Measurements from ENCODE around the gene THOC1.

THOC1 gene

DNA sequence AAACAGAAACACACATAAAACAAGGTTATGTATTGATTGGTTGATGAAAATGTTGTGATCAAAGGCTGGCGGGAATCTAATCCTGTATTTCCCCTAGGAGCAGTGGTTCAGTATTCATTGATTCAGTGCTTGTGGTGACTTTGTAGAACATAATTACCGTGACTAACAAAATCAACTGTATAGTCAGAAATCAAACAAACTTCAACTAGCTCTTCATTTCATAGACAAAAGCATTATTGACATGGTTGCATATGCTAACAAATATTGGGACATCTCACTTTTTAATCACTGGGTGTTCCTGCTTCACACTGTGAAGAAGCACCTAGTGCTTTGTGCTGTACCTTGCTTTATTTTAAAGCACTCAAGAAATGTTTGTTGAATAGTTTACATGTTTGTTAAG, 68.1 kb downstream of the THOC1 start:
- H4K20me1 ChIP-seq, result peaks cover 24% of the 10 kb centered on the region
- H3K27ac ChIP-seq, result no peak overlapping the region
- TF ChIP-seq Cebpa-rat (IDR thresholded peaks at IDR 0.05), result no peak
- no peak overlapping the region for H3K9ac ChIP-seq
- H3K36me3 ChIP-seq, result peaks cover 90% of the 10 kb centered on the region
- no peaks in the 10 kb centered on the region for H3K27me3 ChIP-seq
- no peaks in the 10 kb centered on the region for H3K4me1 ChIP-seq
- no peaks in the 10 kb centered on the region for H3K9me3 ChIP-seq
- H3K4me3 ChIP-seq, result no peak overlapping the region
- no peak overlapping the region for H3K4me2 ChIP-seq

DNA sequence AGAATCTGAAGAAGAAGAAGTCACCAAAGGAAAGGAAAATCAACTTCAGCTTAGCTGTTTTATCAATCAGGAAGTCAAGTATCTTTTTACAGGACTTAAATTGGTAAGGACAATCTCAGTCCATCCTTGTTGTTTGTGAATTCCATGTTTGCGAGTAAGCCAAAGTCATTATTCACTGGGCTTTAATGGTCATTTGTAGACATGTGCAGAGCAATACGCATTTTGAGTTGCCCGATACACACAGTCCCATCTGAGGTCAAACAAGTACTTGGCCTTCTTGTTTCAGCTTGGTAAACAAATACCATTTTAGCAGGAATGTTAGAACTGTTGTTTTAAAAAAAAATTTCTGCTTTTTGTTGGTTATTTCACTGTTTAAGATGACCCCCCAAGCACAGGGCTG, 68.6 kb downstream of the THOC1 start:
- H3K36me3 ChIP-seq, result peaks cover 89% of the 10 kb centered on the region
- no peak overlapping the region for H3K4me2 ChIP-seq
- H4K20me1 ChIP-seq, result peaks cover 24% of the 10 kb centered on the region
- no peaks in the 10 kb centered on the region for H3K4me1 ChIP-seq
- H3K9ac ChIP-seq, result no peak overlapping the region
- H3K27me3 ChIP-seq, result no peaks in the 10 kb centered on the region
- no peak overlapping the region for H3K27ac ChIP-seq
- H3K9me3 ChIP-seq, result no peaks in the 10 kb centered on the region
- H3K4me3 ChIP-seq, result no peak overlapping the region
- no peak for TF ChIP-seq Cebpa-rat (IDR thresholded peaks at IDR 0.05)

DNA sequence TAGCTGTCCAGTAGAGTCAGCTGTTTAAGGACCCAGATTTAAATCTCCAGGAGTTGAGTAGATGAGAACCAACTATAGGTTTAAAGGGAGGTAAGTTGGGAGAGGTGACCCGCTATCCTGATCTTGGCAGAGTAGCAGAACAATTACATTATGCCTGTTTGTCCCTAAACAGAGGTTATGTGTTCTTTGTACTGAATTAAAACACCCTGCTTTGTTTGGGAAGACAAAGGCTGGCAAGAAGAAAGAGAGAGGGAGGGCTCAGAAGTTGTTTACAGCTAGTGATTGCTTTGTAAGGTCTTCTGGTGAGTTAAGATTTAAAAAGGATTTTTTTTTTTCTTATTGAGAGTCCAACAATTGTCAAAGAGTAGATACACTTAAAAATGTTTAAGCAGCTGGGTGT, 72.2 kb downstream of the THOC1 start:
- Histone ChIP-seq H4K20me1 (peaks cover 45% of the 10 kb centered on the region), H3K9me3 (no peaks in the 10 kb centered on the region), H3K4me2 (no peak overlapping the region), H3K27ac (no peak overlapping the region), H3K27me3 (no peaks in the 10 kb centered on the region), H3K36me3 (peaks cover 73% of the 10 kb centered on the region), H3K4me3 (no peak overlapping the region), H3K9ac (no peak overlapping the region), H3K4me1 (no peaks in the 10 kb centered on the region)
- TF ChIP-seq Cebpa-rat (IDR thresholded peaks at IDR 0.05), result no peak

- Histone ChIP-seq H3K9ac (no peak overlapping the region), H3K27me3 (no peaks in the 10 kb centered on the region), H3K4me2 (no peak overlapping the region), H3K36me3 (peaks cover 57% of the 10 kb centered on the region), H3K27ac (no peak overlapping the region), H3K9me3 (no peaks in the 10 kb centered on the region), H3K4me3 (no peak overlapping the region), H4K20me1 (peaks cover 54% of the 10 kb centered on the region), H3K4me1 (no peaks in the 10 kb centered on the region)
- no peak for TF ChIP-seq Cebpa-rat (IDR thresholded peaks at IDR 0.05)
Measured at GRCh38 chr18:192801-193200, 75.0 kb downstream of the THOC1 start.

DNA sequence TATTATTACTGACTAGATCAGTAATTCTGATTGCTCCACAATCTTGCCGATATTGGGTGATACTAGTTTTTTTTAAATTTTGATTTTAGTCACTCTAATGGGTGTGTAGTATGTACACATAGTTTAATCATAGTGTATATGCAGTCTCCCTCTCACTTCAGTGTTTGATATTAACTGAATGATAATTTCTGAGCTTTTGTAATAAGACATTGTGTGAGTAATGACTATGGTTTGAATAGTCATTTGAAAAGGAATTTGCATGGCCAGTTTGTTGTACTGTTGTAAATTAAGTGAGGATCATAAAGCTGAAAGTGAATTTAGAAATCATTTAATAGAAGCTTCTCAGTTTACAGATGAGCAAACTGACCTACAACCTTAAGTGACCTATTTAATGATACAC, 76.1 kb downstream of the THOC1 start:
- TF ChIP-seq Cebpa-rat (IDR thresholded peaks at IDR 0.05), result no peak

GRCh38 chr18:189254-189653, 78.6 kb downstream of the THOC1 start:
- no peak overlapping the region for H3K27ac ChIP-seq

More for the DNA sequence above, 76.1 kb downstream of the THOC1 start:
- no peak overlapping the region for H3K27ac ChIP-seq
- no peaks in the 10 kb centered on the region for H3K27me3 ChIP-seq
- H3K36me3 ChIP-seq, result peaks cover 49% of the 10 kb centered on the region
- no peaks in the 10 kb centered on the region for H3K9me3 ChIP-seq
- H3K4me3 ChIP-seq, result no peak overlapping the region
- H4K20me1 ChIP-seq, result peaks cover 48% of the 10 kb centered on the region
- H3K4me2 ChIP-seq, result no peak overlapping the region
- no peak overlapping the region for H3K9ac ChIP-seq
- H3K4me1 ChIP-seq, result no peaks in the 10 kb centered on the region

GRCh38 chr18:183769-184168, 84.1 kb downstream of the THOC1 start:
- TF ChIP-seq Cebpa-rat (IDR thresholded peaks at IDR 0.05), result no peak
- H4K20me1 ChIP-seq, result peaks cover 29% of the 10 kb centered on the region
- no peaks in the 10 kb centered on the region for H3K9me3 ChIP-seq
- H3K27me3 ChIP-seq, result no peaks in the 10 kb centered on the region
- H3K36me3 ChIP-seq, result peaks cover 63% of the 10 kb centered on the region
- no peak overlapping the region for H3K27ac ChIP-seq
- no peak overlapping the region for H3K9ac ChIP-seq
- H3K4me3 ChIP-seq, result no peak overlapping the region
- peaks cover 5% of the 10 kb centered on the region; the same call in 1 of the 2 replicates for H3K4me1 ChIP-seq
- no peak overlapping the region for H3K4me2 ChIP-seq

More at GRCh38 chr18:189254-189653, 78.6 kb downstream of the THOC1 start:
- no peaks in the 10 kb centered on the region for H3K4me1 ChIP-seq
- H3K4me2 ChIP-seq, result no peak overlapping the region
- H3K27me3 ChIP-seq, result no peaks in the 10 kb centered on the region
- TF ChIP-seq Cebpa-rat (IDR thresholded peaks at IDR 0.05), result no peak
- peaks cover 46% of the 10 kb centered on the region for H4K20me1 ChIP-seq
- H3K9me3 ChIP-seq, result no peaks in the 10 kb centered on the region
- peaks cover 51% of the 10 kb centered on the region for H3K36me3 ChIP-seq
- H3K4me3 ChIP-seq, result no peak overlapping the region
- H3K9ac ChIP-seq, result no peak overlapping the region

- no peaks in the 10 kb centered on the region for H3K9me3 ChIP-seq
- H3K27ac ChIP-seq, result no peak overlapping the region
- H3K4me1 ChIP-seq, result peaks cover 5% of the 10 kb centered on the region; the same call in 1 of the 2 replicates
- H3K4me2 ChIP-seq, result no peak overlapping the region
- H3K36me3 ChIP-seq, result peaks cover 72% of the 10 kb centered on the region
- no peaks in the 10 kb centered on the region for H3K27me3 ChIP-seq
- H3K4me3 ChIP-seq, result no peak overlapping the region
- TF ChIP-seq Cebpa-rat (IDR thresholded peaks at IDR 0.05), result no peak
- no peak overlapping the region for H3K9ac ChIP-seq
- peaks cover 29% of the 10 kb centered on the region for H4K20me1 ChIP-seq
Measured at GRCh38 chr18:181711-182110, 86.1 kb downstream of the THOC1 start.

- no peaks in the 10 kb centered on the region for H3K9me3 ChIP-seq
- TF ChIP-seq Cebpa-rat (IDR thresholded peaks at IDR 0.05), result no peak
- H3K4me3 ChIP-seq, result no peak overlapping the region
- H3K4me1 ChIP-seq, result peaks cover 5% of the 10 kb centered on the region; the same call in 1 of the 2 replicates
- peaks cover 41% of the 10 kb centered on the region for H4K20me1 ChIP-seq
- H3K27me3 ChIP-seq, result no peaks in the 10 kb centered on the region
- peaks cover 54% of the 10 kb centered on the region for H3K36me3 ChIP-seq
- no peak overlapping the region for H3K27ac ChIP-seq
- no peak overlapping the region for H3K9ac ChIP-seq
- H3K4me2 ChIP-seq, result no peak overlapping the region
Measured at GRCh38 chr18:179499-179898, 88.3 kb downstream of the THOC1 start.

- Histone ChIP-seq H3K27ac (no peak overlapping the region), H3K9me3 (no peaks in the 10 kb centered on the region), H3K27me3 (no peaks in the 10 kb centered on the region), H3K36me3 (peaks cover 75% of the 10 kb centered on the region), H3K9ac (no peak overlapping the region), H3K4me2 (no peak overlapping the region), H3K4me3 (no peak overlapping the region), H3K4me1 (no peaks in the 10 kb centered on the region), H4K20me1 (peaks cover 57% of the 10 kb centered on the region)
- TF ChIP-seq Cebpa-rat (IDR thresholded peaks at IDR 0.05), result no peak
Measured at GRCh38 chr18:172361-172760, 95.5 kb downstream of the THOC1 start.
